GM12878 (cell line): ENCODE results near the gene NMB. TPM values are rescaled to one million over a fixed set of nuclear protein-coding genes. Genes with fewer than 3 reads are reported as not detected.

Experiments used
- ATAC-seq: fragments of 200-7000 bp; cut with Tn5 transposase; 3 replicates; pipeline ENCODE4 v1.9.1; 2020; ENCODE audit warnings: mild to moderate bottlenecking, moderate library complexity
- BruUV-seq: library from RNA; stranded (reverse); fragments of 400-500 nt; replicated peaks from 2 replicates; lab custom pipeline; 2021; lab: Mats Ljungman, UMichigan
- CTCF ChIA-PET: fragments of 300-600 bp; sonication (Branson Sonifier 250); formaldehyde crosslinking; extraction: SDS; loops from one replicate; lab custom pipeline; 2021; ENCODE audit warnings: inconsistent platforms; lab: Yijun Ruan, JAX
- POLR2A ChIA-PET: fragments of 350-600 bp; formaldehyde crosslinking; extraction: SDS; loops from one replicate; lab custom pipeline; 2021; ENCODE audit warnings: inconsistent platforms; lab: Charles Lee
- RAD21 ChIA-PET: fragments of 300-600 bp; sonication (Branson Sonifier 250); formaldehyde crosslinking; loops from one replicate; lab custom pipeline; 2023; ENCODE audit warnings: antibody characterized with exemption; ENCODE audit not compliant: unreplicated experiment; lab: Charles Lee
- SMC1A ChIA-PET: fragments of 300-600 bp; sonication (Branson Sonifier 250); formaldehyde crosslinking; loops from one replicate; lab custom pipeline; 2023; ENCODE audit not compliant: unreplicated experiment, uncharacterized antibody; lab: Charles Lee
- DNase-seq: peaks from one replicate; pipeline ENCODE4 v3.0.0-alpha.2; 2011; ENCODE audit warnings: low read depth, low spot score
- FAIRE-seq: peaks from 3 replicates; lab custom pipeline; 2011; peaks lifted over from hg19 to GRCh38; lab: Jason Lieb, UNC
- H2AFZ ChIP-seq: 2 replicates; pipeline ENCODE4 v1.6.0; 2011; ENCODE audit warnings: low read depth, low read length, control low read depth; ENCODE audit not compliant: control insufficient read depth
- H3K27ac ChIP-seq: 2 replicates; pipeline ENCODE4 v1.5.1; 2011; ENCODE audit warnings: control low read depth; ENCODE audit not compliant: control insufficient read depth, insufficient read depth
- H3K27me3 ChIP-seq, 2 experiments: replicated peaks in 1 of 2; 2 replicates each; pipeline versions ENCODE4 v1.6.0 to v1.6.1; 2011; ENCODE audit warnings: low read length in 1 of 2; ENCODE audit not compliant: control insufficient read depth in 2 of 2, insufficient read depth in 2 of 2
- H3K36me3 ChIP-seq, 2 experiments: 2 replicates each; pipeline ENCODE4 v1.5.1; 2011; ENCODE audit warnings: low read length in 1 of 2; ENCODE audit not compliant: control insufficient read depth in 2 of 2, insufficient read depth in 2 of 2
- H3K4me1 ChIP-seq: 2 replicates; pipeline ENCODE4 v1.6.1; 2011; ENCODE audit warnings: mild to moderate bottlenecking, low read length, moderate library complexity, mixed read lengths; ENCODE audit not compliant: control insufficient read depth, insufficient read depth
- H3K4me2 ChIP-seq: 2 replicates; pipeline ENCODE4 v1.6.0; 2011; ENCODE audit warnings: control low read depth; ENCODE audit not compliant: control insufficient read depth, insufficient read depth
- H3K4me3 ChIP-seq: fragments of 200-600 bp; sonication (generic); 2 replicates; pipeline ENCODE4 v1.5.1; 2016
- H3K79me2 ChIP-seq: 2 replicates; pipeline ENCODE4 v1.6.0; 2011; ENCODE audit warnings: low read length; ENCODE audit not compliant: control insufficient read depth, insufficient read depth
- H3K9ac ChIP-seq: 2 replicates; pipeline ENCODE4 v1.8.0; 2011; ENCODE audit warnings: low read length, control low read depth, mixed read lengths; ENCODE audit not compliant: control insufficient read depth, insufficient read depth
- H3K9me3 ChIP-seq: replicated peaks from 3 replicates; pipeline ENCODE4 v1.5.1; 2011; ENCODE audit warnings: mild to moderate bottlenecking, low read length; ENCODE audit not compliant: control insufficient read depth, insufficient read depth
- H4K20me1 ChIP-seq: 2 replicates; pipeline ENCODE4 v1.6.0; 2011; ENCODE audit not compliant: control insufficient read depth, insufficient read depth
- BCLAF1 ChIP-seq: fragments of 450-650 bp; IDR thresholded peaks from 2 replicates; pipeline ENCODE4 v1.6.1; 2017; ENCODE audit warnings: antibody characterized with exemption, mild to moderate bottlenecking, moderate library complexity
- BMI1 ChIP-seq: fragments of 450-650 bp; IDR thresholded peaks from 2 replicates; pipeline ENCODE4 v1.6.1; 2016; ENCODE audit warnings: mild to moderate bottlenecking, moderate library complexity, borderline replicate concordance
- ETV6 ChIP-seq, 2 experiments: fragments of 450-650 bp in 1 of 2; IDR thresholded peaks in 1 of 2; conservative IDR thresholded peaks in 1 of 2; 2 replicates each; pipeline ENCODE4 v1.6.1; 2014; ENCODE audit warnings: antibody characterized with exemption in 1 of 2, borderline replicate concordance in 1 of 2, low read depth in 1 of 2, mild to moderate bottlenecking in 1 of 2, moderate library complexity in 1 of 2
- FOS ChIP-seq: IDR thresholded peaks from 3 replicates; pipeline ENCODE4 v1.6.1; 2011; ENCODE audit warnings: borderline replicate concordance; ENCODE audit not compliant: insufficient read length; ENCODE audit errors: extremely low read depth
- PBX3 ChIP-seq: IDR thresholded peaks from 2 replicates; pipeline ENCODE4 v1.6.1; 2011; ENCODE audit warnings: mild to moderate bottlenecking, low read depth, low read length, moderate library complexity; ENCODE audit not compliant: insufficient replicate concordance
- RAD51 ChIP-seq: fragments of 450-650 bp; IDR thresholded peaks from 2 replicates; pipeline ENCODE4 v1.6.1; 2016; ENCODE audit warnings: moderate library complexity, mild to moderate bottlenecking, inconsistent platforms
- SMAD1 ChIP-seq: fragments of 450-650 bp; IDR thresholded peaks from 2 replicates; pipeline ENCODE4 v1.6.1; 2018; ENCODE audit warnings: mild to moderate bottlenecking, low read depth; ENCODE audit not compliant: partially characterized antibody
- ZBTB33 ChIP-seq: fragments of 450-650 bp; IDR thresholded peaks from 2 replicates; pipeline ENCODE4 v1.6.1; 2017; ENCODE audit warnings: mild to moderate bottlenecking
- ZBTB4 ChIP-seq: fragments of 450-650 bp; formaldehyde crosslinking; IDR thresholded peaks from 2 replicates; pipeline ENCODE4 v1.4.0; 2022; ENCODE audit warnings: mild to moderate bottlenecking, moderate library complexity
- ZNF207 ChIP-seq: fragments of 450-650 bp; IDR thresholded peaks from 2 replicates; pipeline ENCODE4 v1.6.1; 2014; ENCODE audit warnings: antibody characterized with exemption, mild to moderate bottlenecking, borderline replicate concordance
- WGBS: methylation state at CpG from one replicate; pipeline ENCODE4 v1.1.6; 2016; ENCODE audit warnings: low lambda C conversion rate; ENCODE audit not compliant: insufficient replicate concordance, insufficient coverage; ENCODE audit errors: missing lambda C conversion rate; 5-methylcytosine and 5-hydroxymethylcytosine counted together
- in situ Hi-C: fragments of 300-500 bp; cut with MboI; formaldehyde crosslinking; loops from 9 replicates; pipeline ENCODE4 v1.14.3; 2018; ENCODE audit warnings: mixed read lengths
- intact Hi-C: fragments of 100-400 bp; cut with micrococcal nuclease; formaldehyde crosslinking; loops from one replicate; pipeline ENCODE4 v1.14.2; 2022; ENCODE audit not compliant: unreplicated experiment
- polyA plus RNA-seq, 11 experiments: library from polyadenylated mRNA; depleted of rRNA in 4 of 11; unstranded in 6 of 11; stranded (reverse) in 5 of 11; fragments of >200 nt; fragmentation: Nextera tagmentation in 4 of 11; fragmentation: Illumina TruSeq in 1 of 11; extraction: Ambion mirVana in 4 of 11; extraction: Trizol in 1 of 11; gene quantifications; 1 replicate in 1 of 11; 2 replicates in 10 of 11; pipeline versions ENCODE4 v1.2.1 to v1.2.3, GENCODE V29; 2011 to 2016; ENCODE audit warnings: inconsistent platforms in 2 of 11, missing spikeins in 2 of 11, low read depth in 1 of 11
- total RNA-seq, 4 experiments: library from RNA; depleted of rRNA in 3 of 4; stranded (reverse); fragments of >200 nt in 3 of 4; fragmentation: Illumina TruSeq in 1 of 4; extraction: Trizol in 1 of 4; gene quantifications; 2 replicates each; pipeline versions ENCODE4 v1.2.1 to v1.2.3, GENCODE V29; 2013 to 2021

NMB gene
- total and polyA plus RNA-seq, 10 of the 15 experiments (the other 5 are each of a cell fraction or from before 2014, with no cell fraction given), result 0.32 to 4.1 (median 1.6) TPM

GRCh38 chr15:84685304-84685703, 27.3 kb upstream of the NMB start (continued):
- no peak for TF ChIP-seq ZBTB33

- peaks cover 2% of the 10 kb centered on the region; the same call in 1 of the 2 replicates for H3K79me2 ChIP-seq
- H3K4me2 ChIP-seq, result no peak overlapping the region
These were observed 26.1 kb upstream of the NMB start for GRCh38 chr15:84684092-84684491.

More at GRCh38 chr15:84684092-84684491, 26.1 kb upstream of the NMB start:
- ATAC-seq (no peak), DNase-seq (no peak), FAIRE-seq (no peak)
- H3K4me3 ChIP-seq, result no peak overlapping the region
- no peaks in the 10 kb centered on the region for H3K9me3 ChIP-seq
- H3K27ac ChIP-seq, result no peak overlapping the region
- peaks cover 0 to 14% of the 10 kb centered on the region in 2 experiments; a peak in 3 of 4 replicates for H3K36me3 ChIP-seq
- intact Hi-C loops (no loop called here), in situ Hi-C loops (no loop called here)
- ChIA-PET RAD21 (no interaction called here), SMC1A (interaction anchor here (1.0 kb wide), 1 partner anchor 18 kb away, joined by 3 read pairs; no protein-coding TSS in a partner anchor), POLR2A (interaction anchor here (0.6 kb wide), 1 partner anchor 15 kb away, joined by 3 read pairs; no protein-coding TSS in a partner anchor), CTCF (no interaction called here)
- no peak overlapping the region for H3K9ac ChIP-seq
- H3K27me3 ChIP-seq, result no peaks in the 10 kb centered on the region
- no peaks in the 10 kb centered on the region for H4K20me1 ChIP-seq
- no peak overlapping the region for H2AFZ ChIP-seq
- H3K4me1 ChIP-seq, result peaks cover 8% of the 10 kb centered on the region; the same call in 1 of the 2 replicates
- TF ChIP-seq FOS (no peak), ZBTB4 (CRISPR knock-in tag) (no peak), BMI1 (no peak), SMAD1 (no peak), ETV6 (conservative IDR thresholded peaks at IDR 0.05 in 1 of 2, IDR thresholded peaks at IDR 0.05 in 1 of 2; ENCODE audit: borderline replicate concordance in 1 of 2, low read depth in 1 of 2) (no peak), ZNF207 (no peak), BCLAF1 (no peak), PBX3 (no peak), RAD51 (no peak)
- no TSS peak for BruUV-seq
- 61% methylated on average over 1 of the region's 1 CpG for WGBS
